NCI-H524 treated with DMSO at 0.1 percent for 48 hours (cell line): ENCODE data around the gene BTBD2.

ENCODE experiments used
- DNase-seq: peaks from one replicate; lab custom pipeline; 2025; lab: John Stamatoyannopoulos, UW

BTBD2 gene

DNA sequence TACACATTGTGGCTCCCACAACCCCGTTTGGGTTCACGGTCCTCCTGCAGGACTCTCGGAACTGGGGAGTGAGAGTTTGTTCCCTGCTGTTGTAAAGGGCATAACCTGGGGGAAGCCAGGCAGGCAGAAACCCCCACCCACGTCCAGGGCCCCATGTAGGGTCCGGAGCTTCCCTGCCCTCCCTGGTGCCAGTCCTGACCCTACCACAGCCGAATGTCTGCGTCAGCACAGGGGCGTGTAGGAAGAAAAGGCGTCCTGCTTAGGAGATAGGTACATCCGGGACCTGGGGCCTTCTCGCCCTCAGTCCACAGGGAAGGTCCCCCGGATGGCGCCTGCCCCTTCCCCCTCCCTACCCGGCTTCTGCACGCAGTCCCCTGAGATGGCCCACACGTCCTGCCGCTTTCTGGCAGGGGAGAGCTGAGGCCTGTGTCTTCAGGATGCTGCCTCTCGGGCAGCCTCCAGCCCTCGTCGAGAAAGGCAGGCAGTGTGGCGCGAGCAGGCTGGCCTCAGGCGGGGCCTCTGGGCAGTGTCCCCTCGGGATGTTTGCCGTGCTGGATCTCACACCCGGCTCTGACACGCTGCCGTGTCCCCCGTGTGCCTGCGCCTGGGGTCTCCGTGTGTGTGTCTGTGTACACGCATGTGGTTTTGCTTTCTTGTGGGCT is 55.5 kb downstream of the BTBD2 start:
- DNase-seq: no peak

DNA sequence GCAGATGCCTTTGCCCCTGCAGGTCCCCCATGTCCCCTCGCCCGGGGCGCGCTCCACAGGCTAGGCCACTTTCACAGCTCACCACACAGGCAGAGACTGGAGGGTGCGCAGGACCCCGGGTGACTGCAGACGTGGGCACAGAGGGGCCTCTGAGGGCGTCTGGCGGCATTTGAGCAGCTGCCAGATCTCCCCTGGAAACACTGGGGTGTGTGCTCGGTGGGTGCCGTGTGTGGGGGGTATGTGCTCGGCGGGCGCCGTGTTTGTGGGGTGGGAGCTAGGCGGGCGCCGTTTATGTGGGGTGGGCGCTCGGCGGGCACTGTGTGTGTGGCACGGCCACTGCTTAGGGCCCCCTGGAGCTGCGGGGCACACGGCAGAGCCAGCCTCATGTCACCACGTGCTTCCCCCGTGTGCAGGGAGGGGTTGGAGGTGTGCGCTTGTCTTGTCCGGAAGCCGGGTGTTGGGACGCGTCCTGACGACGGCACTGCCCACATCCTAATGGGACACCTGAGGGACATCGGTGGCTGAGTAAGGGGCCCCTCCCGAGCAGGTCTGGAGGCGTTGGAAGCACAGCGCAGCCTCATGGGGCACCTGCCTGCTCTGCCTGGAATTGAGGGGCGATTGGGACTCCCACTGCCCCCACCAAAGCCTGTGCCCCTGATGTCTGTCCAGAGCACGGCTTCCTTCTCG is 57.8 kb downstream of the BTBD2 start:
- no peak for DNase-seq

DNA sequence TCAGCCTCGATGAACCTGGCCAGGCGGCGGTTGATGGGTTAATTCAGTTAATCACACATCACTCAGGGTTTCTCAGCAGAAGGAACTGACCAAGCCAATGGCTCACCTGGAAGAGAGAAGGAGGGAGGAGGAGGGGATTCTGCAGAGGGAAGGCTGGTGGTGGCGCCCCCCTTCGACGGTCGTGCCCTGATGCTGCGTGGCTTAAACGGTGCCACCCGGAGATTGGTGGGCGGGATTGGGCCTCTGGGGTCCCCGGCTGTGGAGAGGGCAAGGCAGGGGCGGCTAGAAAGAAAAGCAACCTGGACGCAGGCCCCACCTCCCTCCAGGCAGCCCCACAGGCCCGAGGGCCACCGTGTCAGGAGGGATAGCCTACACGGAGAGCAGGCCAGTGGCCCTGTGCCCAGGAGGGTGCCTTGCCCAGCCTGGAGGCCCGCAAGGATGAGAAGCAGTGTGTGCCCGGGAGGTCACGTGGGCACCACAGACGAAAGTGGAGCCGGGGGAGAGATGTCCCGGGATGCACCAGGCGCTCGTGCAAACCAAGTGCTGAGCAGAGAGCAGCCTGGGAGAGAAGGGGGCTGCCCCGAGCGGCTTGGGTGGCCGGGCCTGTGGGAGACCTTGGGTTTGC is 58.5 kb downstream of the BTBD2 start:
- DNase-seq: no peak

DNA sequence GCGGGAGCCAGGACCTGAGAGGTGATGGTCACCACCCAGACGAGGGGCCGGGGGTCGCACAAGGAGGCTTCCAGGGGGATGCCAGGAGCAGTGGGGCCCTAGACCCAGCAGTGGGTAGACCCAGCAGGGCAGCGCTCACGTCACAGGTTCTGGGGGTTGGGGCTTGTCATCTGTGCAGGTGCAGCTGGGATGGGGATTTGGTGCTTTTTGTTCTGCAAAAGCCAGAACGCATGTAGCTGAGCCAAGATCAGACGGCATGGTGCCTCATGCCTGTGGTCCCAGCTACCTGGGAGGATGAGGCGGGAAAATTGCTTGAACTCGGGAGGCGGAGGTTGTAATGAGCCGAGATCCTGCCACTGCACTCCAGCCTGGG is 59.4 kb downstream of the BTBD2 start:
- DNase-seq: no peak

DNA sequence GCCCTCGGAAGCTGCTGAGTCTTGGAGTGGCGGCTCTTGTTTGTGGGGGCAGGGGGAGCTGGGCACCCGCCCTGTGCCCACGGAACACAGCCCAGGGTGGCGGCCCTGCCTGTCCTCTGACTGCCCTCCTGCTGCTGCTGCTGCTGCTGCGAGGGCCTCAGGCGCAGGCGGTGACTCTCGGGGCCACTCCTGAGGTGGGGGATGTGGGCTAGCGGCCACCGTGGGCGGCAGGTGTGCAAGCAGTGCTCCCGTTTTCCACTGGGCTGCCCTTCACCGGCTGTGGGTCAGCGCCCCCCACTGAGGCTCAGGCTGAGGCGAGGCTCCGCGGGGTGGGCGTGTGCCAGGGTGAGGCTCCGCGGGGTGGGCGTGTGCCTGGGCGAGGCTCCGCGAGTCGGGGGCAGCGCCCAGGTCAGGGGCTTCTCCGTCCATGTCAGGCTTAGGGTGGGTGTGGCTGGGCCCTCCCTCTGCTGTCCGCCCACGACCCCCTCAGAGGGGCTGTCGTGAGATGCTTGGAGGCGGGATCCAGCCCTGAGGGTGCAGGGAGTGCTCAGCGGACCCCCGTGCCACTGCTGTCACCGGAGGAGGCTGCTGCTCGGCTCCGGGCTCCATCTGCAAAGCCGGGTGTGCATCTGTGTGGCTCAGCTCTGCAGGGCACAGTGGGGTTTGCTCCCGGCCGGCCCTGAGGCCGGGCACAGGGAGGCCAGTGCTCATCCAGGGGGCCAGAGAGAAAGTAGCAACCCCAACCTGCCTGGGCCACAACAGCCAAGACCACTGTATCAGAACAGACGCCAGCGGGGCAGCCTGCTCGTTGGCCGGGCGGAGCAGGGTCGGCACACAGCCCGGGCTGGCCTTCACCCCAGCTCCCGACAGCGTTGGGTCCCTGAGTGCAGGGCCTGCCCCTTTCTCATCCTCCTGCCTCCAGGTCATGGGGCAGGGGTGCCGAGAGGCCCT is 60.1 kb downstream of the BTBD2 start:
- DNase-seq: no peak

DNA sequence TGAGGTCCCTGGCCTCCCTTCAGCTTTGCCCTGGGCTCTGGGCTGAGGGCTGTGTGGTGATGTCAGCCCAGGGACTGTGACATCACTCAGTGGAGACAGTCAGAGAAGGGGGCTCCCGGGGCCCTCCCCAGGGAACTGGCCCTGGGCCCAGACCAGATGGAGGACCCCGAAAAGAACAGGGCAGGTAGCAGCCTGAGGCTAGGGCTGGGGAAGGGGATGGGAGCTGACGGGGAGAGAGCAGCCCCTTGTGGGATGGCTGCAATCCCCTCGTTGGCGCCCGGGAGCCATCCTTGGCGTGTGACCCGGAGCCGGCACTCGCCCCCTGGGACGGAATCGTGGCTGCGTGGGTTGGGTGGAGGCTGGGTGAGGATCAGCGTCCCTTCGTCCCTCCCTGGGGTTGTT is 61.0 kb downstream of the BTBD2 start:
- no peak for DNase-seq

DNA sequence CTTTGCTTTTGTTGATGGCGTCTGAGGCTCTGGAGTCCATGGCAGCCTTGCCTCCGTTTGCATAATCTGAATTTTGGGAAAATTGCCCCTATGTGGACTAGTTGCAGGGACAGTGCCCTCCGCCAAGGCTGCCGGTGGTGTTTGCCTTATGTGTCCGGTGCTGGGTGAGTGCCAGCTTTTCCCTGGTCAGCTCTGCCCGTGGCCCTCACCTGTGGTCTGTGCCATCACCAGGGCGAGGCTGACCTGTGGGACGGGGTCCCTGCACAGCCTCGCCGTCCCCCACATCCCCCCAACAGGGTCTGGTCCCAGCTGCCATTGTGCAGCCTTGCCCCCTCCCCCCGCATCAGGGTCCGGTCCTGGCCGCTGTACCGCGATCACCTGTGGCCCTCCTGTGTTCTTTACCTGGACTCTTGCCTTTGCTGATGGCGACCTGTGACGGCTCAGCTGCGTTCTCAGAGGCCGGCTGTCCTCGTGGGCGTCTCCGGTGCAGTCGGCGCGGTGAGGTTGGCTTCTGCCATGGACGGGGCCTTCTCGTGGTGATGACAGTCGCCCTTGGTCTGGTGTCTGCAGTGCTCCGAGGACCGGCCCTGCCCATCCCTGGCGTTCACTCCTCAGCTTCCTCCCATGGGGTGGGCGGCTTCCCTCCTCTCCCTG is 61.9 kb downstream of the BTBD2 start:
- no peak for DNase-seq

DNA sequence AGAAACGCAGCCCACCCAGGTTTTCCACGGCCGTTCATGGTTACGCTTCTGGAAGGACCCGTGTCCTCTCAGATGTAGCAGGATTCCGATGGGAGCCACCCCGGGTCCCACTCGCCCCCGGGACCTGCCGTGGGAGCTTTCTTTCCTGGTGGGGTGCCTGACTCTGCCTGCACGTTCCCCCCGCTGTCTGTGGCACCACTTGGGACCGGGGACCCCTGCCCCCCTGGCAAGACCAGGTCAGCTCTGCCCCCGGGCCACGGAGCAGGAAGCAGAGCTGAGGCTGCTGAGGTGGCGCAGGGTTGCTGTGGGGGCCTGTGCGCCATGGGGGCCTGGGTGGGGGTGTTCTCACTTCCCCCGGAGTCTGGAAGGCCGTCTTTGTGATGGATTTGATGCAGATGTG is 62.5 kb downstream of the BTBD2 start:
- DNase-seq: no peak

DNA sequence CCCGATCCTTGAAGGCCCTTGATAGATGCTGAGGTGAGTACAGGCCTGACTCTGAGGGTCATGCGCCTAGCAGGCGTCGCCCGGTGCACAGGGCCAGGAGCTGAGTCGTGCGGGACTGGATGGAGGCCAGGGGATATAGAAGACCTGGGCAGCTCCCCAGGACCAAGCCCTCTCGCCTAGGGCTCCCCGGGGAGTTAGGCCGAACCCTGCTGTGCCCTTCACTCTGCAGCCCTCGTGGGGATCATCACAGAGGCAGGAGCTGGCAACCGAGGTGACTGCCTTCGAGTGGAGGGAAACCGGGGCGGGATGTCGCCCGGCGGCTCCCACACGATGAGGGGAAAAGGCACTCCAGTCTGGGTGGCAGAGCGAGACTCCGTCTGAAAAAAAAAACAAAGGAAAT is 62.9 kb downstream of the BTBD2 start:
- DNase-seq: no peak

DNA sequence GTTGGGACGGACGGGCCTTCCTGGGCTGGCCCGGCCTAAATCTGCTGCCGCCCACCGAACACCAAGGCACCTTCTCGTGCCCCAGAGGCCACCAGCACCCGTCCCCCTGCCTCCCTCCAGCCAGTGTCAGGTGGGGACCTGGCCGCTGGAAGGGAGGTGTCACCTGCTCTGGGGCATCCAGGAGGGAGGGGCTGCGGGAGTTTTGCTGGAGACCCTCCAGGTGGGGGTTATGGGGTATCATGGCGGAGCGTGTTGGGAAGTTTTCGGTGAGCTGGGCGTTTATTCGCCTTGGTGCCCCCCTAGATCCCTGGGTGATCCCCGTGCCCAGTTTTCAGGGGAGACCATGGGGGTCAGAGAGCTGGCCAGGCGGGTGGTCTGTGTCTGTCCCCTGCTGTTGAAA is 64.9 kb downstream of the BTBD2 start:
- no peak for DNase-seq

DNA sequence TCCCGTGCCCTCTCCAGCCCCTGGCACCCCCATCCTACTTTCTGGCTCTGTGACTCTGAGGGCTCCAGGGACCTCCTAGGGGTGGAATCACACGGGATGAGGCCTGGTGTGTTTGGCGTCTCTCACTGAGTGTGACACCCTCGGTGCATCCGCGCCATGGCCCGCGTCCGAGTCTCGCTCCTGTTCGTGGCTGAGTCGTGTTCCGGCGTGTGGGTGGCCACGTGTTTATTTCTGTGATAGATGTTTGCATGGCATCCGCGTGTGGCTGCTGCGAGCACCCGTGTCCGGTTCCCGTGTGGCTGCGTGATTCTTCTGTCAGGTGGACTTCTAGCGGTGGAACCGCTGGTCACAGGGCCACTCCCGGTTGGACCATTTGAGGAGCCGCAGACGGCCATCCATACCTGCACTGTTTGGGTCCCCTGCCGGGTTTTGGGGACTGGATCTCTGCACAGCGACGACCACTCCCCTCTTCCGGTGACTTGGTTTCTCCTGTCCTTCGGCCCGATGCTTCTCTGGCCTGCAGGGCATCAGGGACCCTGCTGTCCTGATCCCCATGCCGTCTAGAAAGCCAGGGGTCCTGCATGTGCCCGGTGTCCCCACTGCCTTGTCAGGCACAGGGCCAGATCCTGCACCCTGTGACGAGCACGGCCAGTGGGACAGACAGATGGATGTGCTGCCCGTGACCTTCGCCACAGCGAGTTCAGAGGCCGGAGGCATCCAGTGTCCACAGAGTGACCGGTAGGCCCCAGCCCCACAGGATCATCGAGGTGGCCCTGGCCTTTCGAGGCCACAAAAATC is 66.0 kb downstream of the BTBD2 start:
- no peak for DNase-seq

DNA sequence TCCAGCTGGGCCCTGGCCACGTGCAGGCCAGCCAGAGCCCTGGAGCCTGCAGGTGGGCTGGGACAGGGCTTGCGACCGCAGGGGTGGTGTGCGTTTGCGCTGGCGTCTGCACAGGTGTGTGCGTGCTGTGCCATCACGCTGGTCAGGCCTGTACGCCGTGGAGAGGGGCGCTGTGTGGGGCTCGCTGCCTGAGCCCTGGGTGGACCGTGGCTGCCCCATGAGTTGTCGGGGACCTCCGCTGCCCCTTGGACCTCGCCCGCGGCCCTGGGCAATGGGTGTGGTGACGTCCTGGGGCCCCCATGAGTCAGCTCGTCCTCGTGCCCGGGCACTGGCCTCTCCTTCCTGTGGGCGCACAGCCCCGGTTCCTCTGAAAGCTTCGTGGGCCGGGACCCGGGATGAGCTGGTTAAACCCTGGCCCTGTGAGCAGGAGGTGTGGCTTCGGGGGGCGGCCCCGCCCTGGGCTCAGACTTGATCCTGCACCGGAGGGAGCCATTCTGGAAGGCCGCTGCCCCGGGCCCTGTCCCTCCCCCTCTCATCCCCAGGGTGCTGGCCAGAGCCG is 67.8 kb downstream of the BTBD2 start:
- DNase-seq: no peak

DNA sequence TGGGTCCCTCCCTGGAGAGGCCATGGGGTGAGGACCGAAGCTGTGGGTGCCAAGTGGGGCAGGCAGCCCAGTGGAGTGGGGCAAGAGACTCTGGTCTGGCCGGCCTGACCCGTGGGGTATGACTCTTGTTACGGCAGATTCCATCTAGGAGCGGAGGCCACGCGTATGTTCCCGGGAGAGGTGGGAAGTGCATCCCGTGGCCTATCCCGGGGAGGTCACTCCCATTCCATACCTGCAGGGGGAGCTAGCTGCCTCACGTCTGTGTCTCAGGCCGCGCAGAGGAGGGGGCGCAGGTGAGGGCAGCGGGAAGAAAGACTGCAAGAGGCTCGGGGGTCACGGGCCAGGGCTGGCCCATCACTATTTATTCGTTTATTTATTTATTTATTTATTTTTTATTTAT is 69.6 kb downstream of the BTBD2 start:
- DNase-seq: no peak

DNA sequence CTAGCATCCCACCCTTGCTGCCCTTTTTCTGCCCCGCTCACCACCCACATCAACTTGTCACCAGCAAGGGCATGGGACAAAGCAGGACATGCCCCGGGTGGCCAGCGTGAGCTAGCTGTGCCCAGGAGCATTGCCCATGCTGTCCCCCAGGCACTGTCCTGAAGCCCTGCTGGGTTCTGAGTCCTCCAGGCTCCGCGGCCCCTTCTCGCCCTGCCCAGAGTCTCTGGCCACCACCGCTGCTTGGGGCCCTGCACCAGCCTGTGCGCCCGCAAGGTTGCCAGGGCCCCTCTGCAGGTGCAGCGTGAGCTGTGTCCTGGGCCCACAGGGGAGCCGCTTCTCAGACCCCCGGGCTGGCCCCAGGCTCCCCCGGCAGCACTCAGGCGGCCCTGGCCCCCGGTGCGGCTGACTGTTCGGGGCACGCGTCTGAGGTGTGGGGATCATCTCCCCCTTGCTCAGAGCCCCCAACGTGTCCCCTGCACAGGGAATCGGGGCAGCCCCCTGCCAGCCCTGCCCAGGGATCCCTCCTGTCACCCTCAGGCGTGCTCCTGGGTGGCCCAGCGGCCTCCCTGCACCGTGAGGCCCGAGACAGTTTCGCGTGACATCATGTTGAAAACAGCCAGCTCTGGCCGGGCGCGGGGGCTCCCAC is 70.5 kb downstream of the BTBD2 start:
- no peak for DNase-seq

DNA sequence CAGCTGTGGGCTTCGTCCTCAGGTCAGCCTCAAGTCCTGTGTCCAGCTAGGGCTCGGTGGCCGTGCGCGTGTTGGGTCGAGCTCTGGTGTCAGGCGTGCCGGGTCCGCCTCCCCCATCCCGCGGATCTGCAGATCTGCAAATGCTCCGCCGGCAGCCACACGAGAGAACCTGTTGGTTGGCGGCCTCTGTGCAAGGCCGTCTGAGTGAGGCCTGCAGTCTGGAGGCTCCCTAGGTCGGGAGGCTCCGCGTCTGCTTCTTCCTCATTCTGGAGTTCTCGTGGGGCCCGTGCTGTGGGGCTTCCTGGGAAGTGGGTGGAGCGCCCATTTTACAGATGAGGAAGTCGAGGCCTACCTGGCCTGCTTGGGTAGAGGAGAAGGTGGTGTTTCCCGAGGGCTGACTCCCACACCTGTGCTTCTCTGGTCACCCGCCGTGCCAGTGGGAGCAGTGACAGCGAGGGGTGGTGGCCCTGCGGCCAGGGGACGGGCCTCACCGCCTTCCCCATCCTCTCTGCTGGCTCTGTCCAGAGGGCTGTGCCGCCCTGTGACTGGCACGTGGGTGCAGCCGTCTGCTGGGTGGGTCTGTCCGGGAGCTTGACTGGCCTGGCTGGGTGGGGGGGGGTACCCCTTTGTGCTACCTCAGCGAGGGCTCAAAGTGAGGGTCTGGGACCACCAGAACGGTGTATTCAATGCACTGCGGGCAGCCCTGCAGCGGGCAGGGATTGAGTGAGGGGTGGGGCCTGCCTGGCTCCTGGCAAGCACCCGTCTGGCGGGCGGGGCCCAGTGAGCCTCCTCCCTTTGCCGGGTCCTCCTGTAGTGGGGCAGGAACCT is 71.2 kb downstream of the BTBD2 start:
- no peak for DNase-seq

DNA sequence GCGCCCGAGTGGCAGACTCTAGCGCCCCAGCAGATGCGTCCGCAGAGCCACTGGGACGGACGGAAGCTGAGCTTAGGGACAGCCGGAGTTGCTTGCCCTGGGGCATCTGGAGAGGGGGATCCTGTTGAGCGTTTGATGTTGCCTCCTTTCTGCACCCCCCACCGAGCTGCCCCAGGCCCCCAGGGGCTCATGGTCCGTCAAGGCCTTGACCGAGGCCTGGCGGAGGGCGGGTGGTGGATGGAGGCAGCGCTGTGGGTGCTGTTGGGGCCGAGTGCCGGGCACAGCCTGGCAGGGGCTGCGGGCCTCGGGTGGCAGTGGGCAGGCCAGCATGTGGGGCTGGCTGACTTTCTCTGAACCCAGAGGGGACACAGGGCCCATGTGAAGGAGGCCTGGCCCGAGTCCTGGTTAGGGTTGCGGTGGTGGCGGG is 71.8 kb downstream of the BTBD2 start:
- no peak for DNase-seq

DNA sequence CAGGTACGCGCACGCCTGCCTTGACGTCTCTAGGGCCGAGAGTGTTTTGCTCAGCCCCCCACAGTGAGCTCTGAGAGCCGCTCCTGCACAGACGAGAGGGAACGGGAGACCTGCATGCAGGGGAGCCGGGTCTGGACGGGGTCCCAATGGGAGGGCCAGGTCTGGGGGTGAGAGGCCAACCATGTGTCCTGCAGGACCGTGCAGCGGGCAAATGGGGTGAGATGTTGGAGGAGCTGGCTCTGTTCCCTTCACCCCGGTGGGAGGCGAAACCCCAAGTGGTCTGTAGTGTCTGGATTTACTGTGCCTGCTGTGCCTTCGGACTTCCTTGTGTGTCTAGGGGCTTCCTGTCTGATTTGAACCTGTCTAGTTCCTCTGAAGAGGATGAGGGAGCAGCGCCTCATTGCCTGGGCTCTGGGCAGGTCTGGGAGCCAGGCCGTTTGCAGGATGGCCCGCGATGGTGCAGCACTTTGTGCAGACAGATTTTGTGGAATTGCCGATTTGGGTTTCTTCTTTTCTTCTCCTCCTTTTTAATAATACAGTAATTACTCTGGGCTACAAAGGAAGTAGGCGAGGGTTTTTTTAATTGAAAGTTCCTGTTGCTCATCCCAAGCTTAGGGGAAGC is 72.5 kb downstream of the BTBD2 start:
- DNase-seq: no peak

DNA sequence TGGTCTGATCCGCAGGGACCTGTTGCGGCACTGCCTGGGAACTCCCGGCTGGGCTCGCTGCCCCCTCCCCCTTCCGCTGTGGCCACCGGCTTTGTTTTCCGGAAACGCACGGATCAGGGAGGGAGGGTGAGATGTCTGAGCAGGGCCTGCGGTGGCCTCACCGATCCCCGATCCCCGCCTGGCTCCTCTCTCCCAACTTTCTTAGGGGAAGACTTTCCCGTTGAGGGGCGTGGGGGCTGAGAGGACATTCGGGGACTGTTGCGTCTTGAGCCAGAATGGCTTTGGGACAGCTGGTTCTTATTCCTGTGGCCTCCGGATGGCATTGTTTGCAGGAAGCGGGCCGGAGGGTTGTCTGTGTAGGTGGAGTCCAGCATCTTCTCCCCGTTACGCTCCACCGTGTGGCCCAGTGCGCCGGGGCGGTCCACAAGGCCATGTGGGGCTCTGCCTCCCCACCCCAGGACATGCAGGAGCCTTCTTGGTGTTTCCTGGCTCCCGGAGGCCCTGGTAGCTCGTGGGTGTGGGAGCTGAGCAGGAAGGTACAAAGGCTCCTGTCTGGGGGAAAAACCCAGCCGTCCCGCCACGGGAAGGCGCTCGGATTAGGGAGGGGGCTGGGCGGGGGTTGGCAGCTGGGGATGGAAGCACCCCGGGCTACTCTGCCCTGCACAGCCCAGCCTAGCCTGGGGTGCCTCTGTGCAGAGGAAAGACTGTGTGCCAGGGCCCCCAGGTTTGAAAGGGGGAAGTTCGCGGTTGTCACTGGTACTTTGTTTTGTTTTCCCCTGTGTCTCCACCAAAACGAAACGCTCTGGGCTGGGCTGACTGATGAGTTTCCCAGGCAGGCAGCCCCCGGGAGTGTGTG is 73.2 kb downstream of the BTBD2 start:
- DNase-seq: no peak
